SK-N-SH treated with all-trans-retinoic acid at 6 μM for 48 hours (cell line): ENCODE measurements around the gene NKTR.

Source experiments
- ATAC-seq: fragments of 200-7000 bp; cut with Tn5 transposase; 3 replicates; pipeline ENCODE4 v1.9.1; 2020; ENCODE audit warnings: mild to moderate bottlenecking, moderate library complexity
- ARNTL ChIP-seq: fragments of 450-650 bp; formaldehyde crosslinking; IDR thresholded peaks from 2 replicates; pipeline ENCODE4 v1.5.0; 2020; ENCODE audit warnings: low read depth, mild to moderate bottlenecking, moderate library complexity, borderline replicate concordance
- BACH2 ChIP-seq: fragments of 250-450 bp; sonication (Bioruptor Pico); IDR thresholded peaks from 2 replicates; pipeline ENCODE4 v1.9.0; 2021; ENCODE audit warnings: mild to moderate bottlenecking, borderline replicate concordance
- CSDC2 ChIP-seq: fragments of 250-450 bp; sonication (Bioruptor Pico); IDR thresholded peaks from 2 replicates; pipeline ENCODE4 v1.5.0; 2020; ENCODE audit warnings: mild to moderate bottlenecking, moderate library complexity
- ESRRG ChIP-seq: fragments of 250-450 bp; sonication (Bioruptor Pico); IDR thresholded peaks from 2 replicates; pipeline ENCODE4 v1.6.1; 2021; ENCODE audit warnings: mild to moderate bottlenecking
- GLIS3 ChIP-seq: fragments of 250-450 bp; sonication (Bioruptor Pico); IDR thresholded peaks from 2 replicates; pipeline ENCODE4 v1.5.0; 2020; ENCODE audit warnings: mild to moderate bottlenecking, moderate library complexity
- ISL1 ChIP-seq: fragments of 250-450 bp; sonication (Bioruptor Pico); IDR thresholded peaks from 2 replicates; pipeline ENCODE4 v2.1.2; 2022; ENCODE audit warnings: mild to moderate bottlenecking, moderate library complexity
- OSR1 ChIP-seq: fragments of 250-450 bp; sonication (Bioruptor Pico); IDR thresholded peaks from 2 replicates; pipeline ENCODE4 v1.8.0; 2022; ENCODE audit warnings: moderate library complexity, mild to moderate bottlenecking, inconsistent platforms
- PPARA ChIP-seq: fragments of 250-450 bp; sonication (Bioruptor Pico); IDR thresholded peaks from 2 replicates; pipeline ENCODE4 v1.5.0; 2020; ENCODE audit warnings: mild to moderate bottlenecking, borderline replicate concordance
- RARB ChIP-seq: fragments of 250-450 bp; sonication (Bioruptor Pico); IDR thresholded peaks from 2 replicates; pipeline ENCODE4 v1.8.0; 2021; ENCODE audit warnings: mild to moderate bottlenecking, moderate library complexity
- SNAI2 ChIP-seq: fragments of 250-450 bp; sonication (Bioruptor Pico); IDR thresholded peaks from 2 replicates; pipeline ENCODE4 v1.5.0; 2020; ENCODE audit warnings: mild to moderate bottlenecking, moderate library complexity
- TOX ChIP-seq: fragments of 250-450 bp; sonication (Bioruptor Pico); IDR thresholded peaks from 2 replicates; pipeline ENCODE4 v1.8.0; 2021; ENCODE audit warnings: mild to moderate bottlenecking, moderate library complexity, borderline replicate concordance
- ZC3H10 ChIP-seq: fragments of 250-450 bp; sonication (Bioruptor Pico); IDR thresholded peaks from 2 replicates; pipeline ENCODE4 v1.5.1; 2021; ENCODE audit warnings: mild to moderate bottlenecking, moderate library complexity
- ZFP3 ChIP-seq: fragments of 250-450 bp; sonication (Bioruptor Pico); IDR thresholded peaks from 2 replicates; pipeline ENCODE4 v1.5.0; 2020; ENCODE audit warnings: mild to moderate bottlenecking, moderate library complexity
- ZFP30 ChIP-seq: fragments of 450-650 bp; formaldehyde crosslinking; IDR thresholded peaks from 2 replicates; pipeline ENCODE4 v1.5.0; 2022; ENCODE audit warnings: mild to moderate bottlenecking, moderate library complexity
- ZNF565 ChIP-seq: fragments of 450-650 bp; formaldehyde crosslinking; conservative IDR thresholded peaks from 2 replicates; pipeline ENCODE4 v1.5.0; 2020; ENCODE audit warnings: low read depth, mild to moderate bottlenecking, moderate library complexity
- ZNF70 ChIP-seq: fragments of 450-650 bp; formaldehyde crosslinking; IDR thresholded peaks from 2 replicates; pipeline ENCODE4 v1.5.0; 2020; ENCODE audit warnings: mild to moderate bottlenecking, moderate library complexity
- ZNF8 ChIP-seq: fragments of 450-650 bp; formaldehyde crosslinking; IDR thresholded peaks from 2 replicates; pipeline ENCODE4 v1.5.0; 2020; ENCODE audit warnings: mild to moderate bottlenecking, moderate library complexity
- TF ChIP-seq, protein P1 (sequence below): fragments of 250-450 bp; sonication (Bioruptor Pico); IDR thresholded peaks from 2 replicates; pipeline ENCODE4 v1.5.0; 2020; ENCODE audit warnings: mild to moderate bottlenecking, moderate library complexity
- TF ChIP-seq, protein P2 (sequence below): fragments of 250-450 bp; sonication (Bioruptor Pico); IDR thresholded peaks from 2 replicates; pipeline ENCODE4 v1.5.1; 2020; ENCODE audit warnings: low read depth, mild to moderate bottlenecking, moderate library complexity
- TF ChIP-seq, protein P3 (sequence below): fragments of 250-450 bp; sonication (Bioruptor Pico); IDR thresholded peaks from 2 replicates; pipeline ENCODE4 v1.8.0; 2021; ENCODE audit warnings: low read depth, mild to moderate bottlenecking, moderate library complexity, borderline replicate concordance
- TF ChIP-seq, protein P4 (sequence below): fragments of 250-450 bp; sonication (Bioruptor Pico); IDR thresholded peaks from 2 replicates; pipeline ENCODE4 v1.8.0; 2020; ENCODE audit warnings: mild to moderate bottlenecking, moderate library complexity, borderline replicate concordance
- TF ChIP-seq, protein P5 (sequence below): fragments of 250-450 bp; sonication (Bioruptor Pico); IDR thresholded peaks from 2 replicates; pipeline ENCODE4 v1.5.1; 2021; ENCODE audit warnings: mild to moderate bottlenecking, moderate library complexity

NKTR gene

DNA sequence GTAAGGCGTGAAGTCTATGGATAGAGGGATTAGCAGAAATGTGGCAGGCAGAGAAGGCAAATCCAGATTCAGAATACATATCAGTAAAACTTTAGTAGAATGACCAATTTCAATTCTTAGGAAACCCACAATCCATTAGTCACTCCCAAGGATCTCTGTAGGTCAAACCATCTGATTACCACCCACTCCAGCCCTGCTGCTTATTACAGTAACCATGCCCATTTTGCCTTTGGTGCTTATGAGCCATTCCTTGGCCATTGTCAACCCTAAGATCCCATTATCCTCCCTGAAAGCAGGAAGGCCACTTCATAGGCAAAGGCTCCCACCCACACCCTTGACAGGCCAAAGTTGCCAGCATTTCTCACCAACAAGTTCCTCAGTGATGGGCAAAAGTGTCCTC, 79.8 kb downstream of the NKTR start:
- ATAC-seq = no peak
- TF ChIP-seq TOX (CRISPR knock-in tag) = no peak
- TF ChIP-seq ISL1 (CRISPR knock-in tag) = no peak
- no peak for TF ChIP-seq ARNTL (CRISPR knock-in tag)
- no peak for TF ChIP-seq CSDC2 (CRISPR knock-in tag)
- TF ChIP-seq ZFP30 (CRISPR knock-in tag) = no peak
- TF ChIP-seq, protein P1, sequence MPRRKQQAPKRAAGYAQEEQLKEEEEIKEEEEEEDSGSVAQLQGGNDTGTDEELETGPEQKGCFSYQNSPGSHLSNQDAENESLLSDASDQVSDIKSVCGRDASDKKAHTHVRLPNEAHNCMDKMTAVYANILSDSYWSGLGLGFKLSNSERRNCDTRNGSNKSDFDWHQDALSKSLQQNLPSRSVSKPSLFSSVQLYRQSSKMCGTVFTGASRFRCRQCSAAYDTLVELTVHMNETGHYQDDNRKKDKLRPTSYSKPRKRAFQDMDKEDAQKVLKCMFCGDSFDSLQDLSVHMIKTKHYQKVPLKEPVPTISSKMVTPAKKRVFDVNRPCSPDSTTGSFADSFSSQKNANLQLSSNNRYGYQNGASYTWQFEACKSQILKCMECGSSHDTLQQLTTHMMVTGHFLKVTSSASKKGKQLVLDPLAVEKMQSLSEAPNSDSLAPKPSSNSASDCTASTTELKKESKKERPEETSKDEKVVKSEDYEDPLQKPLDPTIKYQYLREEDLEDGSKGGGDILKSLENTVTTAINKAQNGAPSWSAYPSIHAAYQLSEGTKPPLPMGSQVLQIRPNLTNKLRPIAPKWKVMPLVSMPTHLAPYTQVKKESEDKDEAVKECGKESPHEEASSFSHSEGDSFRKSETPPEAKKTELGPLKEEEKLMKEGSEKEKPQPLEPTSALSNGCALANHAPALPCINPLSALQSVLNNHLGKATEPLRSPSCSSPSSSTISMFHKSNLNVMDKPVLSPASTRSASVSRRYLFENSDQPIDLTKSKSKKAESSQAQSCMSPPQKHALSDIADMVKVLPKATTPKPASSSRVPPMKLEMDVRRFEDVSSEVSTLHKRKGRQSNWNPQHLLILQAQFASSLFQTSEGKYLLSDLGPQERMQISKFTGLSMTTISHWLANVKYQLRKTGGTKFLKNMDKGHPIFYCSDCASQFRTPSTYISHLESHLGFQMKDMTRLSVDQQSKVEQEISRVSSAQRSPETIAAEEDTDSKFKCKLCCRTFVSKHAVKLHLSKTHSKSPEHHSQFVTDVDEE = no peak
- no peak for TF ChIP-seq PPARA (CRISPR knock-in tag)
- TF ChIP-seq BACH2 (CRISPR knock-in tag) = no peak
- TF ChIP-seq ESRRG (CRISPR knock-in tag) = no peak
- no peak for TF ChIP-seq ZFP3 (CRISPR knock-in tag)
- TF ChIP-seq ZNF70 (CRISPR knock-in tag) = no peak
- TF ChIP-seq, all 23 proteins: peak for 0

DNA sequence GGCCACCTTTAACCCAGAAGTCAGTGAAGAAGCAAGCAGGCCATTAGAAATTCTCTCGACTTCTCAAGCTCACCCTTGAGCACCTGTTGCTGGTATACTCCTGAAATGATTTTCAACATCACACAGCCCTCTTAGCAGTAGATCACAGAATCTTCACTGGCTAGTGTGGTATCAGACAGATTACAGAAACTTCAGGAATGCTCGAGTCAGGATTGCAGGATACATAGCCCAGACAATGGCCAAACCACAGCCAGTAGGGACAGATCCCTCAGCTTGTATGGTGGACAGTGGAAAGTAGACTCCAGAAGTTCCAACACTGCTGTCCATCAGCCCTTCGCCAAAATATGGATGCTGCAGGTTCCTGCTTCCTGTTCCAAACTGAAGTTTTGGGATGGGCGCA, 80.3 kb downstream of the NKTR start:
- no peak for ATAC-seq
- TF ChIP-seq, protein P2, sequence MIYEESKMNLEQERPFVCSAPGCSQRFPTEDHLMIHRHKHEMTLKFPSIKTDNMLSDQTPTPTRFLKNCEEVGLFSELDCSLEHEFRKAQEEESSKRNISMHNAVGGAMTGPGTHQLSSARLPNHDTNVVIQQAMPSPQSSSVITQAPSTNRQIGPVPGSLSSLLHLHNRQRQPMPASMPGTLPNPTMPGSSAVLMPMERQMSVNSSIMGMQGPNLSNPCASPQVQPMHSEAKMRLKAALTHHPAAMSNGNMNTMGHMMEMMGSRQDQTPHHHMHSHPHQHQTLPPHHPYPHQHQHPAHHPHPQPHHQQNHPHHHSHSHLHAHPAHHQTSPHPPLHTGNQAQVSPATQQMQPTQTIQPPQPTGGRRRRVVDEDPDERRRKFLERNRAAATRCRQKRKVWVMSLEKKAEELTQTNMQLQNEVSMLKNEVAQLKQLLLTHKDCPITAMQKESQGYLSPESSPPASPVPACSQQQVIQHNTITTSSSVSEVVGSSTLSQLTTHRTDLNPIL (CRISPR knock-in tag) = no peak
- no peak for TF ChIP-seq ZNF70 (CRISPR knock-in tag)
- no peak for TF ChIP-seq ISL1 (CRISPR knock-in tag)
- TF ChIP-seq ZNF565 (CRISPR knock-in tag) = no peak
- no peak for TF ChIP-seq ARNTL (CRISPR knock-in tag)
- no peak for TF ChIP-seq SNAI2
- TF ChIP-seq, protein P3, sequence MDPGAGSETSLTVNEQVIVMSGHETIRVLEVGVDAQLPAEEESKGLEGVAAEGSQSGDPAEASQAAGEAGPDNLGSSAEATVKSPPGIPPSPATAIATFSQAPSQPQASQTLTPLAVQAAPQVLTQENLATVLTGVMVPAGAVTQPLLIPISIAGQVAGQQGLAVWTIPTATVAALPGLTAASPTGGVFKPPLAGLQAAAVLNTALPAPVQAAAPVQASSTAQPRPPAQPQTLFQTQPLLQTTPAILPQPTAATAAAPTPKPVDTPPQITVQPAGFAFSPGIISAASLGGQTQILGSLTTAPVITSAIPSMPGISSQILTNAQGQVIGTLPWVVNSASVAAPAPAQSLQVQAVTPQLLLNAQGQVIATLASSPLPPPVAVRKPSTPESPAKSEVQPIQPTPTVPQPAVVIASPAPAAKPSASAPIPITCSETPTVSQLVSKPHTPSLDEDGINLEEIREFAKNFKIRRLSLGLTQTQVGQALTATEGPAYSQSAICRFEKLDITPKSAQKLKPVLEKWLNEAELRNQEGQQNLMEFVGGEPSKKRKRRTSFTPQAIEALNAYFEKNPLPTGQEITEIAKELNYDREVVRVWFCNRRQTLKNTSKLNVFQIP (CRISPR knock-in tag) = no peak
- TF ChIP-seq OSR1 (CRISPR knock-in tag) = no peak
- no peak for TF ChIP-seq TOX (CRISPR knock-in tag)
- TF ChIP-seq ZFP30 (CRISPR knock-in tag) = no peak
- no peak for TF ChIP-seq ZC3H10 (CRISPR knock-in tag)
- TF ChIP-seq GLIS3 (CRISPR knock-in tag) = no peak
- TF ChIP-seq RARB (CRISPR knock-in tag) = no peak
- TF ChIP-seq, protein P4, sequence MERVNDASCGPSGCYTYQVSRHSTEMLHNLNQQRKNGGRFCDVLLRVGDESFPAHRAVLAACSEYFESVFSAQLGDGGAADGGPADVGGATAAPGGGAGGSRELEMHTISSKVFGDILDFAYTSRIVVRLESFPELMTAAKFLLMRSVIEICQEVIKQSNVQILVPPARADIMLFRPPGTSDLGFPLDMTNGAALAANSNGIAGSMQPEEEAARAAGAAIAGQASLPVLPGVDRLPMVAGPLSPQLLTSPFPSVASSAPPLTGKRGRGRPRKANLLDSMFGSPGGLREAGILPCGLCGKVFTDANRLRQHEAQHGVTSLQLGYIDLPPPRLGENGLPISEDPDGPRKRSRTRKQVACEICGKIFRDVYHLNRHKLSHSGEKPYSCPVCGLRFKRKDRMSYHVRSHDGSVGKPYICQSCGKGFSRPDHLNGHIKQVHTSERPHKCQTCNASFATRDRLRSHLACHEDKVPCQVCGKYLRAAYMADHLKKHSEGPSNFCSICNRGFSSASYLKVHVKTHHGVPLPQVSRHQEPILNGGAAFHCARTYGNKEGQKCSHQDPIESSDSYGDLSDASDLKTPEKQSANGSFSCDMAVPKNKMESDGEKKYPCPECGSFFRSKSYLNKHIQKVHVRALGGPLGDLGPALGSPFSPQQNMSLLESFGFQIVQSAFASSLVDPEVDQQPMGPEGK = no peak
- TF ChIP-seq, protein P5, sequence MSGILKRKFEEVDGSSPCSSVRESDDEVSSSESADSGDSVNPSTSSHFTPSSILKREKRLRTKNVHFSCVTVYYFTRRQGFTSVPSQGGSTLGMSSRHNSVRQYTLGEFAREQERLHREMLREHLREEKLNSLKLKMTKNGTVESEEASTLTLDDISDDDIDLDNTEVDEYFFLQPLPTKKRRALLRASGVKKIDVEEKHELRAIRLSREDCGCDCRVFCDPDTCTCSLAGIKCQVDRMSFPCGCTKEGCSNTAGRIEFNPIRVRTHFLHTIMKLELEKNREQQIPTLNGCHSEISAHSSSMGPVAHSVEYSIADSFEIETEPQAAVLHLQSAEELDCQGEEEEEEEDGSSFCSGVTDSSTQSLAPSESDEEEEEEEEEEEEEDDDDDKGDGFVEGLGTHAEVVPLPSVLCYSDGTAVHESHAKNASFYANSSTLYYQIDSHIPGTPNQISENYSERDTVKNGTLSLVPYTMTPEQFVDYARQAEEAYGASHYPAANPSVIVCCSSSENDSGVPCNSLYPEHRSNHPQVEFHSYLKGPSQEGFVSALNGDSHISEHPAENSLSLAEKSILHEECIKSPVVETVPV (CRISPR knock-in tag) = no peak
- TF ChIP-seq ZNF8 = no peak
- TF ChIP-seq, protein P1 = no peak
